GM19240 (cell line): ENCODE results near the gene RSRC1.
"Not testable (repeated sequence)": the region's sequence is repeated elsewhere in the genome, so short reads cannot be mapped to it uniquely, and the experiment has no call there.

Experiments used
- DNase-seq: peaks from one replicate; pipeline ENCODE4 v3.0.0; 2011; ENCODE audit warnings: low spot score; ENCODE audit not compliant: insufficient read length

The RSRC1 gene

GRCh38 chr3:158109804-158110657 lies at the start of gene RSRC1:
TSS of gene RSRC1 (plus strand) at chr3:158110089. CDS start at chr3:158122105, 12,016 bp downstream.
- DNase-seq: no peak

GRCh38 chr3:158065574-158065973 lies 44.3 kb upstream of the RSRC1 start:
- not testable (repeated sequence) for DNase-seq

GRCh38 chr3:158072790-158073189 lies 37.1 kb upstream of the RSRC1 start:
- DNase-seq: no peak

GRCh38 chr3:158074591-158074990 lies 35.3 kb upstream of the RSRC1 start:
- no peak for DNase-seq

- no peak for DNase-seq
Measured at GRCh38 chr3:158079599-158079998, 30.3 kb upstream of the RSRC1 start.

GRCh38 chr3:158084651-158085050 lies 25.2 kb upstream of the RSRC1 start:
- DNase-seq: no peak

GRCh38 chr3:158085358-158085757 lies 24.5 kb upstream of the RSRC1 start:
- no peak for DNase-seq

- DNase-seq: no peak
Measured at GRCh38 chr3:158085931-158086330, 24.0 kb upstream of the RSRC1 start.

- no peak for DNase-seq
Measured at GRCh38 chr3:158086361-158086760, 23.5 kb upstream of the RSRC1 start.

GRCh38 chr3:158086776-158087175 lies 23.1 kb upstream of the RSRC1 start:
- no peak for DNase-seq

- no peak for DNase-seq
Measured at GRCh38 chr3:158091531-158091930, 18.4 kb upstream of the RSRC1 start.

GRCh38 chr3:158093526-158093925 lies 16.4 kb upstream of the RSRC1 start:
- no peak for DNase-seq

- DNase-seq: no peak
Measured at GRCh38 chr3:158094235-158095110, 15.4 kb upstream of the RSRC1 start.

GRCh38 chr3:158095111-158095813 lies 14.6 kb upstream of the RSRC1 start:
- no peak for DNase-seq

GRCh38 chr3:158095814-158096704 lies 13.8 kb upstream of the RSRC1 start:
- DNase-seq: no peak

GRCh38 chr3:158097081-158097592 lies 12.8 kb upstream of the RSRC1 start:
- no peak for DNase-seq

GRCh38 chr3:158097593-158098308 lies 12.1 kb upstream of the RSRC1 start:
- peak; percentile 84 for DNase-seq

- DNase-seq: no peak
Measured at GRCh38 chr3:158098309-158098639, 11.6 kb upstream of the RSRC1 start.

GRCh38 chr3:158098834-158099424 lies 11.0 kb upstream of the RSRC1 start:
- DNase-seq: no peak
